AG04450 (cell line): ENCODE data around the gene RPUSD1. TPM values are rescaled to one million over a fixed set of nuclear protein-coding genes. Genes with fewer than 3 reads are reported as not detected.
A peak's percentile ranks its signal among the peaks of the same experiment; 100 is the strongest.

Experiments
- CTCF ChIA-PET: fragments of 300-600, 350-600 bp; formaldehyde crosslinking; extraction: SDS; loops from one replicate; lab custom pipeline; 2022; ENCODE audit warnings: antibody characterized with exemption, inconsistent platforms; lab: Charles Lee
- POLR2A ChIA-PET: fragments of 350-600 bp; formaldehyde crosslinking; extraction: SDS; loops from one replicate; lab custom pipeline; 2021; ENCODE audit warnings: antibody characterized with exemption, inconsistent platforms; lab: Yijun Ruan, JAX
- DNase-seq: peaks from one replicate; pipeline ENCODE4 v3.0.0-alpha.2; 2011; ENCODE audit warnings: low read depth, low spot score
- H3K27ac ChIP-seq: one replicate; pipeline ENCODE4 v1.5.1; 2012; ENCODE audit warnings: low read depth, low read length, control low read depth
- H3K27me3 ChIP-seq: one replicate; pipeline ENCODE4 v1.6.0; 2012; ENCODE audit warnings: low read length; ENCODE audit not compliant: control insufficient read depth, insufficient read depth
- H3K4me3 ChIP-seq: 2 replicates; pipeline ENCODE4 v1.5.1; 2011; ENCODE audit warnings: mild to moderate bottlenecking, low read depth, low read length, control low read depth
- H3K9me3 ChIP-seq: 2 replicates; pipeline ENCODE4 v1.5.1; 2012; ENCODE audit warnings: low read length; ENCODE audit not compliant: control insufficient read depth, insufficient read depth
- CTCF ChIP-seq: IDR thresholded peaks from 2 replicates; pipeline ENCODE4 v1.5.1; 2011; ENCODE audit warnings: low read depth, low read length, control low read depth, inconsistent platforms
- polyA plus RNA-seq: library from polyadenylated mRNA; depleted of rRNA; stranded (reverse); fragments of >200 nt; gene quantifications from 2 replicates; pipeline ENCODE4 v1.2.3, GENCODE V29; 2011

The RPUSD1 gene
- polyA plus RNA-seq, 1 experiment, result 9.2 TPM

GRCh38 chr16:752007-752312, 36.2 kb downstream of the RPUSD1 start:
- Histone ChIP-seq H3K27ac (no peak overlapping the region), H3K4me3 (no peak overlapping the region), H3K27me3 (peaks cover 12% of the 10 kb centered on the region), H3K9me3 (no peaks in the 10 kb centered on the region; the same call in none of the 2 replicates)
- POLR2A ChIA-PET, result interaction anchor here (0.5 kb wide), 1 partner anchor 32 kb away, joined by 6 read pairs; no protein-coding TSS in a partner anchor
- CTCF ChIA-PET, result interaction anchor here (1.1 kb wide), 1 partner anchor 10 kb away, joined by 3 read pairs; no protein-coding TSS in a partner anchor
- TF ChIP-seq CTCF, result no peak
- no peak for DNase-seq

- peaks cover 12% of the 10 kb centered on the region for H3K27me3 ChIP-seq
- CTCF ChIA-PET, result interaction anchor here (1.1 kb wide), 1 partner anchor 9 kb away, joined by 3 read pairs; no protein-coding TSS in a partner anchor
- POLR2A ChIA-PET, result no interaction called here
These were observed 36.8 kb downstream of the RPUSD1 start for GRCh38 chr16:751152-752006.

GRCh38 chr16:750485-750884, 37.7 kb downstream of the RPUSD1 start:
- Histone ChIP-seq H3K4me3 (no peak overlapping the region), H3K27me3 (peaks cover 12% of the 10 kb centered on the region), H3K27ac (no peak overlapping the region), H3K9me3 (no peaks in the 10 kb centered on the region; the same call in 1 of the 2 replicates)
- DNase-seq, result no peak
- POLR2A ChIA-PET, result no interaction called here
- CTCF ChIA-PET, result interaction anchor here (1.2 kb wide), 1 partner anchor 9 kb away, joined by 3 read pairs; the partner anchor contains the start of gene CIAO3
- no peak for TF ChIP-seq CTCF

More at GRCh38 chr16:751152-752006, 36.8 kb downstream of the RPUSD1 start:
- no peak for DNase-seq
- no peak overlapping the region for H3K4me3 ChIP-seq
- no peak for TF ChIP-seq CTCF
- H3K27ac ChIP-seq, result no peak overlapping the region
- no peaks in the 10 kb centered on the region; the same call in none of the 2 replicates for H3K9me3 ChIP-seq

GRCh38 chr16:749010-749409, 39.2 kb downstream of the RPUSD1 start:
- peaks cover 12% of the 10 kb centered on the region for H3K27me3 ChIP-seq
- no peak overlapping the region for H3K4me3 ChIP-seq
- peak; percentile 44 for DNase-seq
- no peak overlapping the region for H3K27ac ChIP-seq
- no peak for TF ChIP-seq CTCF
- no peaks in the 10 kb centered on the region; the same call in 1 of the 2 replicates for H3K9me3 ChIP-seq
- ChIA-PET POLR2A (interaction anchor here (0.7 to 1.1 kb wide), 4 partner anchors 12 to 130 kb away, joined by 3 to 6 read pairs (median 4); partner anchors contain the start of genes CHTF18, MSLN and RPUSD1), CTCF (interaction anchor here (0.5 to 1.1 kb wide), 4 partner anchors 37 to 699 kb away, joined by 3 to 7 read pairs (median 6); no protein-coding TSS in a partner anchor)
